HG03342 (cell line): ENCODE data around the gene SUSD4.

ENCODE experiments used
- ATAC-seq: cut with Tn5 transposase; IDR thresholded peaks from one replicate; pipeline ENCODE4 v1.9.1; 2021; ENCODE audit warnings: mild to moderate bottlenecking, moderate library complexity; ENCODE audit not compliant: unreplicated experiment

The SUSD4 gene

DNA sequence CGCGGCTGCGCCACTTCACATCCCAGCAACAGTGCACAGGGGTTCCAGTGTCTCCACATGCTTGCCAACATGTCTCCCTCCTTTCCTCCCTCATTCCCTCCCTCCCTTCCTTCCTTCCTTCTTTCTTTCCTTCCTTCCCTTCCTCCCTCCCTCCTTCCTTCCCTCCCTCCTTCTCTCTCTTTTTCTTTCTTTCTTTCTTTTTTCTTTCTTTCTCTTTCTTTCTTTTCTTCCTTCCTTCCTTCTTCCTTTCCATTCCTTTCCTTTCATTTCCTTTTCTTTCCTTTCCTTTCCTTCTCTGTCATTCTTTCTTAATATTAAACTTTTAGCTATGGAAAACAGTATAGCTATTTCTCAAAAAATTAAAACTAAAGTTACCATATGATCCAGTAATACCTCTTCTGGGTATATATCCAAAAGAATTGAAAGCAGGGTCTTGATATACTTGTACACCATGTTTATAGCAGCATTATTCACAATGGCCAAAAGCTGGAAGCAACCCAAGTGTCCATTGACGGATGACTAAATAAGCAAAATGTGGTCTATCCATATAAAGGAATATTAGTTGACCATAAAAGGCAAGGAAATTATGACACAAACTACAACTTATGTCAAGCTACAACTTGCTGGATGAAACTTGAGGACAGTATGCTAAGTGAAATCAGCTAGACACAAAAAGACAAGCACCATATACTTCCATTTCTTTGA, 165.9 kb downstream of the SUSD4 start:
- ATAC-seq: no peak

- peak; percentile 58 for ATAC-seq
These were observed 173.9 kb downstream of the SUSD4 start for GRCh38 chr1:223189903-223190724.

- no peak for ATAC-seq
These were observed 174.5 kb downstream of the SUSD4 start for GRCh38 chr1:223189525-223189902.

- no peak for ATAC-seq
These were observed 175.2 kb downstream of the SUSD4 start for GRCh38 chr1:223188618-223189356.

- ATAC-seq: no peak
These were observed 177.2 kb downstream of the SUSD4 start for GRCh38 chr1:223186800-223187199.

DNA sequence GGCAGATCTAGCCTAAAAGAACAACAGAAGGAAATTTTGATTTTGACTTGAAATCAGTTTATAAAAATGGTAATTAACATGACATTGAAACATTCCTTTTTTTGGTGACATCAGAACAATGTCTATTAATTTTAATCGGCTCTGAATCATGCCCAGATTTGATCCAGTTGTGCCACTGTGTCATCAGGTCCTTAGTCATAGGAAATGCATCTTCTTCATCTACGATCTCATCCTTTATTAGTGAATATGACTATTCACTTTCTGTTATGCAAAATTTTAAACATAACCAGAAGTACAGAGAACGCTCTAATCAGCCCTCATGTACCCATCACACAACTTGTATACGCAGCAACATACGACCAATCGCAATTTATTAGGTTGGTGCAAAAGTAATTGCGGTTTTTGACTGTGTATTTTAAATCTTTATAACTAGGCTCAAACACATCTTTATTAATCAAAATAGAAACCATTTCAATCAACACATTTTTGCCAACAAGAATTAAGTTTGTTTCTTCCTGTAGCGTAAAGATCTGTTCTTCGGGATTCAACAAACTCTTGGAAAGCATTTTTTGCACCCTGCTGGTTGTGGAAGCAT, 180.6 kb downstream of the SUSD4 start:
- ATAC-seq: no peak

GRCh38 chr1:223180731-223181321, 183.2 kb downstream of the SUSD4 start:
- ATAC-seq: no peak

DNA sequence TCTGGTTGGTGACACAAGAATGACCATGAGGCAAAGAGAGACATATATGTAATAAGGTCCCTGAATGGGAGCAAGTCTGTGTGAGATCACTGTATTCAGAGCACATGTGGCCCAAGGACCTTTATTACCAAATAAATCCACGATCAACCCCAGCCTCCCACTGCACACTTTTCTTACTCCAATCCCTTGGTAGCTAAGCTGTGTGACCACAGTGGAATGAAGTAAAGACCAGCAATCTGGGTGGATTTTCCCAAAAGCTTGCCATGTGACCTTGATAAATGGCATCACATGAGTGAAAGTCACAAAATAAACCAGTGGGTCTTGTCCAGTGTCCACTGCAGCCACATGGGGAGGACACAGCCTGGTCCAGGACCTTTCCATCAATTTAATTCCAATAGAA, 184.2 kb downstream of the SUSD4 start:
- no peak for ATAC-seq

DNA sequence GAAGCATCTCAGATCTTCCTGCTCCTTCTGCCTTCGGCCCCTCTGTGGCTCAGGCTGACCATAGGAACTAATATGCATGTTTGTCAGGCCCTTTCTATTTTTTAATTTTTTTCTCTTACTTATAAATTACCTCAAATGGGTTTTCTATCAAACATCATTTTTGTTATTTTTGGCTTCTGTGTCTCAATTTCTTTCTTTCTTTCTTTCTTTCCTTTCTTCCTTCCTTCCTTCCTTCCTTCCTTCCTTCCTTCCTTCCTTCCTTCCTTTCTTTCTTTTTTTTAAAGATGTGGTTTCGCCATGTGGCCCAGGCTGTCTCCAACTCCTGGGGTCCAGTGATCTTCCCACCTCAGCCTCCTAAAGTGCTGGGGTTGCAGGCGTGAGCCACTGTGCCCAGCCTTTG, 184.7 kb downstream of the SUSD4 start:
- ATAC-seq: no peak

DNA sequence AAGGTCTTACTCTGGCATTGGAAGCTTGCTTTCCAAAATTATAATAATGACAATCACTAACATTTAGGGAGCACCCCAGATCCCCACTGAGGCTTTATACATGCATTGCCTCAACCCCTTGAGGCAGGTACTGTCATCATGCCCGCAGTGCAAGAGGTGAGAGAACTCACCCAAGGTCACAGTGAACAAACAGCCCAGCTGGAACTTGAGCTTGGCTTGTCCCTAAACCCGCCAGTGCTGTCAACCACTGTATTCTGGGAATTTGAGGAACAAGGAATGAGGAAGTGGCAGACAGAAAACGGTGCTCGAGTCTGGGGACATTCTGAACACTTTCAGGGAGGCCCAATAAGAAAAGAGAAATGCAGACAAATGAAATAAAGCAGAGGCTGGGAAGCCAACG, 186.3 kb downstream of the SUSD4 start:
- no peak for ATAC-seq

DNA sequence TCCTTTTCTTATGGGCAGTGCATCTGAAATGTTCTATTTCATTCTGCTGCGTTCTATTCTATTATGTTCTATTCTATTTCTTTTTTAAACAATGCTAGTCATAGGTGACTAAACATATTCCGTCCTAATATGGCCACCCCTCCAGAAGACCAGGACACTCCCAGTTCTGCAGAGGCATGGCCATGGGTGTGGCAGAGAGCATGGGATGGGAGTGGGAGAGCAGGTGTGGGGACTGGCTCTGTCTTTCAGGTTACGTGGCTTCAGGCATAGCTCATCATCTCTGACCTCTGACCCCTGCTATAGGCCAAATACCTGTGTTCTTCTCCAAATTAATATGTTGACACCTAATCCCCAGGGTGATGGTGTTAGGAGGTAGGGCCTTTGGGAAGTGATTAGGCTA, 187.5 kb downstream of the SUSD4 start:
- no peak for ATAC-seq

DNA sequence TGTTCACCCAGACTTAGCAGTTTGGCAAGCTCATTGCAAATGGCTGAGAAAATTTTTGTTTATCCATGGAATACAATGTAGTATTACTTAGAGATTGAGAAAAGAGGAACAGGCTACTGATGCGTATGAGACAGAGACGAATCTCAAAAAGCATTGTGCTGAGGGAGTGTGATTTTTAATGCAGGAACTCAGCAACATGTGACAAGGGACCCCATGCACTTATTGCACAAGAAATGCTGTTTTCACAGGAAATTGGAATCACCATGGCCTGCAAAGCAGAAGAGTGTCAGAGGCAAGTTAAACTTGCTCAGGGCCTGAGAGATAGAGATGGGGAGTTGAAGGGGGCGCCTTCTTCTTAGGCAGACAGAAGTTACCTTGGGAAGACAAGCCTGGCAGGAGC, 188.3 kb downstream of the SUSD4 start:
- no peak for ATAC-seq

- no peak for ATAC-seq
These were observed 188.9 kb downstream of the SUSD4 start for GRCh38 chr1:223175032-223175431.
